ENCODE measurements around the gene EMID1.

- no peak for TF ChIP-seq CTCF (conservative IDR thresholded peaks at IDR 0.05; ENCODE audit: low read length)
- TF ChIP-seq EZH2phosphoT487 (IDR thresholded peaks at IDR 0.05; ENCODE audit: borderline replicate concordance), result no peak
These were observed 7.8 kb downstream of the EMID1 start for GRCh38 chr22:29213493-29213892.

Measured in Loucy (cell line).